PC-9 (cell line): ENCODE data around the gene SPRED1. TPM values are rescaled to one million over a fixed set of nuclear protein-coding genes. Genes with fewer than 3 reads are reported as not detected.

Source experiments
- BruUV-seq: library from RNA; stranded (reverse); fragments of 400-500 nt; replicated peaks from 2 replicates; lab custom pipeline; 2021; lab: Mats Ljungman, UMichigan
- CTCF ChIA-PET: fragments of 300-600 bp; sonication (Branson Sonifier 250); formaldehyde crosslinking; loops from one replicate; lab custom pipeline; 2022; ENCODE audit warnings: antibody characterized with exemption; lab: Charles Lee
- POLR2A ChIA-PET: fragments of 300-600 bp; sonication (Branson Sonifier 250); formaldehyde crosslinking; loops from one replicate; lab custom pipeline; 2022; ENCODE audit warnings: antibody characterized with exemption; ENCODE audit not compliant: unreplicated experiment; lab: Charles Lee
- DNase-seq, 2 experiments: peaks; one replicate each; pipeline versions ENCODE4 v3.0.0 to v3.0.0-alpha.2; 2015 to 2022; ENCODE audit warnings: mixed read lengths in 1 of 2
- H2AFZ ChIP-seq: fragments of 200-600 bp; sonication (generic); 2 replicates; pipeline ENCODE4 v1.8.1; 2017; ENCODE audit warnings: antibody characterized with exemption
- H3F3A ChIP-seq: fragments of 200-600 bp; sonication (generic); 2 replicates; pipeline ENCODE4 v1.8.1; 2017; ENCODE audit warnings: antibody characterized with exemption, mild to moderate bottlenecking, low read depth; ENCODE audit not compliant: insufficient read depth
- H3K27ac ChIP-seq: fragments of 200-600 bp; sonication (generic); 2 replicates; pipeline ENCODE4 v1.6.1; 2016; ENCODE audit warnings: mixed run types
- H3K27me3 ChIP-seq: fragments of 200-600 bp; sonication (generic); 2 replicates; pipeline ENCODE4 v1.6.1; 2016; ENCODE audit warnings: low read depth, mixed run types; ENCODE audit not compliant: insufficient read depth
- H3K36me3 ChIP-seq: fragments of 200-600 bp; sonication (generic); 2 replicates; pipeline ENCODE4 v1.6.1; 2016; ENCODE audit warnings: low read depth, mixed run types
- H3K4me1 ChIP-seq: fragments of 200-600 bp; sonication (generic); replicated peaks from 2 replicates; pipeline ENCODE4 v1.6.1; 2016; ENCODE audit warnings: mixed run types; ENCODE audit not compliant: insufficient read depth
- H3K4me2 ChIP-seq: fragments of 200-600 bp; sonication (generic); 2 replicates; pipeline ENCODE4 v1.6.1; 2017; ENCODE audit warnings: mixed run types
- H3K4me3 ChIP-seq: fragments of 200-600 bp; sonication (generic); 2 replicates; pipeline ENCODE4 v1.6.1; 2016; ENCODE audit warnings: mixed run types
- H3K79me2 ChIP-seq: fragments of 200-600 bp; sonication (generic); 2 replicates; pipeline ENCODE4 v1.6.1; 2017; ENCODE audit warnings: low read depth, mixed run types
- H3K9me2 ChIP-seq: fragments of 200-600 bp; sonication (generic); 2 replicates; pipeline ENCODE4 v1.8.1; 2017; ENCODE audit warnings: mild to moderate bottlenecking; ENCODE audit not compliant: insufficient read depth
- H3K9me3 ChIP-seq: fragments of 200-600 bp; sonication (generic); 2 replicates; pipeline ENCODE4 v1.8.1; 2016; ENCODE audit warnings: low read depth; ENCODE audit not compliant: insufficient read depth
- H4K20me1 ChIP-seq: fragments of 200-600 bp; sonication (generic); 2 replicates; pipeline ENCODE4 v1.8.1; 2017; ENCODE audit not compliant: insufficient read depth
- CTCF ChIP-seq: fragments of 200-600 bp; sonication (generic); conservative IDR thresholded peaks from 2 replicates; pipeline ENCODE4 v1.6.1; 2017; ENCODE audit warnings: mixed run types, antibody characterized with exemption, mild to moderate bottlenecking, moderate library complexity
- EZH2 ChIP-seq: fragments of 200-600 bp; sonication (generic); IDR thresholded peaks from 2 replicates; pipeline ENCODE4 v1.8.0; 2017; ENCODE audit warnings: antibody characterized with exemption, low read depth
- intact Hi-C: fragments of 100-400 bp; cut with micrococcal nuclease; formaldehyde crosslinking; loops from one replicate; pipeline ENCODE4 v1.10.0; 2022; ENCODE audit not compliant: unreplicated experiment
- total RNA-seq: library from RNA; stranded (reverse); gene quantifications from 2 replicates; pipeline ENCODE4 v1.2.3, GENCODE V29; 2021

The SPRED1 gene
- total RNA-seq, 1 experiment from 2014 or later: 16.5 TPM

- Histone ChIP-seq H3K4me1 (no peaks in the 10 kb centered on the region), H3K79me2 (no peaks in the 10 kb centered on the region), H4K20me1 (no peaks in the 10 kb centered on the region; the same call in 1 of the 2 replicates), H3K9me3 (no peaks in the 10 kb centered on the region), H3K27me3 (no peaks in the 10 kb centered on the region), H3K27ac (no peak overlapping the region), H2AFZ (no peak overlapping the region), H3F3A (no peaks in the 10 kb centered on the region), H3K36me3 (no peaks in the 10 kb centered on the region), H3K4me3 (no peak overlapping the region), H3K4me2 (no peak overlapping the region), H3K9me2 (no peaks in the 10 kb centered on the region)
- ChIA-PET CTCF (no interaction called here), POLR2A (no interaction called here)
- intact Hi-C loops: no loop called here
- TF ChIP-seq EZH2 (no peak), CTCF (no peak)
- BruUV-seq: no TSS peak
- DNase-seq: no peak
These were observed 82.5 kb downstream of the SPRED1 start for GRCh38 chr15:38335116-38335515.

- H4K20me1 ChIP-seq: no peaks in the 10 kb centered on the region
- H3K79me2 ChIP-seq: 0 out of 2 replicates have a peak, but pooled peaks cover 3% of the 10 kb centered on the region
- H3K36me3 ChIP-seq: 0 out of 2 replicates have a peak, but pooled peaks cover 11% of the 10 kb centered on the region
- H3K4me1 ChIP-seq: no peaks in the 10 kb centered on the region
- intact Hi-C loops: no loop called here
- no peak overlapping the region for H2AFZ ChIP-seq
- H3K9me3 ChIP-seq: no peaks in the 10 kb centered on the region
- no TSS peak for BruUV-seq
- no peaks in the 10 kb centered on the region for H3K27me3 ChIP-seq
- H3F3A ChIP-seq: no peaks in the 10 kb centered on the region
- no peak for DNase-seq
- no peak overlapping the region for H3K4me3 ChIP-seq
- H3K4me2 ChIP-seq: no peak overlapping the region
- ChIA-PET CTCF (no interaction called here), POLR2A (no interaction called here)
- H3K27ac ChIP-seq: no peak overlapping the region
- TF ChIP-seq CTCF (no peak), EZH2 (no peak)
- H3K9me2 ChIP-seq: no peaks in the 10 kb centered on the region
These were observed 91.7 kb downstream of the SPRED1 start for GRCh38 chr15:38344351-38344750.

GRCh38 chr15:38349251-38349650 lies 96.6 kb downstream of the SPRED1 start:
- no peak for DNase-seq
- H3K9me3 ChIP-seq: no peaks in the 10 kb centered on the region
- H3K4me2 ChIP-seq: no peak overlapping the region
- H3K4me1 ChIP-seq: no peaks in the 10 kb centered on the region
- ChIA-PET POLR2A (no interaction called here), CTCF (no interaction called here)
- H3K9me2 ChIP-seq: no peaks in the 10 kb centered on the region
- H3K27me3 ChIP-seq: no peaks in the 10 kb centered on the region
- H4K20me1 ChIP-seq: no peaks in the 10 kb centered on the region
- H3F3A ChIP-seq: no peaks in the 10 kb centered on the region; the same call in 1 of the 2 replicates
- H2AFZ ChIP-seq: no peak overlapping the region
- TF ChIP-seq EZH2 (no peak), CTCF (no peak)
- no peak overlapping the region for H3K27ac ChIP-seq
- intact Hi-C loops: no loop called here
- H3K36me3 ChIP-seq: 0 out of 2 replicates have a peak, but pooled peaks cover 5% of the 10 kb centered on the region
- H3K79me2 ChIP-seq: no peaks in the 10 kb centered on the region
- no peak overlapping the region for H3K4me3 ChIP-seq
- BruUV-seq: no TSS peak
